Gastroesophageal sphincter (tissue), 3 donors: ENCODE measurements around the gene GGCX.
"Not testable (repeated sequence)": the region's sequence is repeated elsewhere in the genome, so short reads cannot be mapped to it uniquely, and the experiment has no call there.

ENCODE experiments used
- POLR2A ChIP-seq, 2 donors: fragments of 450-650 bp; IDR thresholded peaks; one replicate each; pipeline ENCODE4 v1.6.1; 2017; ENCODE audit warnings: antibody characterized with exemption in 2 of 2, mild to moderate bottlenecking in 2 of 2, moderate library complexity in 1 of 2
- TF ChIP-seq, protein P1 (sequence below), 4 experiments: fragments of 200-600 bp in 2 of 4; fragments of 450-650 bp in 2 of 4; sonication (generic) in 1 of 4; IDR thresholded peaks; one replicate each; pipeline ENCODE4 v1.5.1; 2017 to 2019; ENCODE audit warnings: antibody characterized with exemption in 4 of 4, mild to moderate bottlenecking in 2 of 4, moderate library complexity in 2 of 4

DNA sequence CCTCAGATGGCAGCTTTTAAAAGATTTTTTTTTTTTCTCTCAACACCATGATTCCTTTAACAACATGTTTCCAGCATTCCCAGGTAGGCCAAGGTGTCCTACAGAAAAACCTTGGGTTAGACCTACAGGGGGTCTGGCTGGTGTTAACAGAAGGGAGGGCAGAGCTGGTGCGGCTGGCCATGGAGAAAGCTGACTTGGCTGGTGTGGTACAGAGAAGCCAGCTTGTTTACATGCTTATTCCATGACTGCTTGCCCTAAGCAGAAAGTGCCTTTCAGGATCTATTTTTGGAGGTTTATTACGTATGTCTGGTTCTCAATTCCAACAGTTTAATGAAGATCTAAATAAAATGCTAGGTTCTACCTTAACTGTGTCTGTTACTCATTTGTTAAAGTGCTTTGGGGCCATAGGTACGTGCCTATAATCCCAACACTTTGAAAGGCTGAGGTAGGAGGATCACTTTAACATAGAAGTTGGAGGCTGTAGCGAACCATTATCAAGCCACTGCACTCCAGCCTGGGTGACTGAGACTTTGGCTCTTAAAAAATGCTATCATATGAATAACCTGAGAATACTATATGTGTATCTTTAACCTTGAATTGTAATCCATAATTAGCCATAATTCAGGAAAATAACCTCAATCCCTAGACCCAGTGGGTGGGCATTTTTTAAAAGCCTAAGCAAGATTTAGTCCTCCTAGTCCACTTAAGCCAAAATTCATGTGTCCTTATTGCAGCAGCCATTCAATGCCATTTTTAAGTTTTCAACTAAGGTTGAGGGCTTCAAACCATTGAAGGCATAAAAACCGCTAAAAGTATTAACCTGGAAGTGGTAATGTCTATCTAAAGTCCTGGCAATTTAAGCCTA lies 16.1 kb downstream of the GGCX start:
- TF ChIP-seq, protein P1, sequence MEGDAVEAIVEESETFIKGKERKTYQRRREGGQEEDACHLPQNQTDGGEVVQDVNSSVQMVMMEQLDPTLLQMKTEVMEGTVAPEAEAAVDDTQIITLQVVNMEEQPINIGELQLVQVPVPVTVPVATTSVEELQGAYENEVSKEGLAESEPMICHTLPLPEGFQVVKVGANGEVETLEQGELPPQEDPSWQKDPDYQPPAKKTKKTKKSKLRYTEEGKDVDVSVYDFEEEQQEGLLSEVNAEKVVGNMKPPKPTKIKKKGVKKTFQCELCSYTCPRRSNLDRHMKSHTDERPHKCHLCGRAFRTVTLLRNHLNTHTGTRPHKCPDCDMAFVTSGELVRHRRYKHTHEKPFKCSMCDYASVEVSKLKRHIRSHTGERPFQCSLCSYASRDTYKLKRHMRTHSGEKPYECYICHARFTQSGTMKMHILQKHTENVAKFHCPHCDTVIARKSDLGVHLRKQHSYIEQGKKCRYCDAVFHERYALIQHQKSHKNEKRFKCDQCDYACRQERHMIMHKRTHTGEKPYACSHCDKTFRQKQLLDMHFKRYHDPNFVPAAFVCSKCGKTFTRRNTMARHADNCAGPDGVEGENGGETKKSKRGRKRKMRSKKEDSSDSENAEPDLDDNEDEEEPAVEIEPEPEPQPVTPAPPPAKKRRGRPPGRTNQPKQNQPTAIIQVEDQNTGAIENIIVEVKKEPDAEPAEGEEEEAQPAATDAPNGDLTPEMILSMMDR (IDR thresholded peaks at IDR 0.05), result not testable (repeated sequence)
- peak in 1 of 2 donors; percentile 2 for TF ChIP-seq POLR2A (IDR thresholded peaks at IDR 0.05)
